GM18519 (cell line): ENCODE data around the gene RGS16.

ENCODE experiments used
- ATAC-seq: cut with Tn5 transposase; IDR thresholded peaks from one replicate; pipeline ENCODE4 v1.9.1; 2021; ENCODE audit warnings: mild to moderate bottlenecking, moderate library complexity; ENCODE audit not compliant: unreplicated experiment, low FRiP score

Gene RGS16

GRCh38 chr1:182630586-182630985 is 26.4 kb upstream of the RGS16 start:
- ATAC-seq, result no peak

DNA sequence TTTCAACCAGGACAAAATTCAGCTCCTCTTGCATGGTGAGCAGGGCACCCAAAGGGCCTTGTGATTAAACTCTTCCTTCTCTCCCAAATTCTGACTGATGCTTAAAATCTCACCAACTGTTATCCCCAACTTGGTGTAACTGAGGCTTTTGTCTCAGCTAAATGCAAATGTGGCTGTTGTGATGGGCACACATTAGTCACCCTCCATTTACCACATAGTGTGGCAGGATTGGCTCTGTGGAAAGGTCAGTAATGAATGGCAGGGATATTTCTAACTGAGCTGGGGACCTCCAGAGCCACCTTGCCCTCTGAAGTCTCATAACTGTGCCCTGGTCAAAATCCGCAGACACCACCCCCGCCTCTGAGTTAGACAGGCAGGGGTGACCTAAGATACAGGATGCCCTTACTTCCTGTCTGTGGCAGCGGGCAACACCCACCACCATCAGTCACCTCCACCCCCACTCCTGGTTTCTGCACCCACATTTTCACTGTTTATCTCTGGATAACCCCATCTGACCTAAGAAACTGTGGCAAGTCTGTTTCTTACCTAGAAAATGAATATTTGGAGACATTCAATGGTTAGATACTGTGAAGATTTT is 25.4 kb upstream of the RGS16 start:
- ATAC-seq, result no peak

DNA sequence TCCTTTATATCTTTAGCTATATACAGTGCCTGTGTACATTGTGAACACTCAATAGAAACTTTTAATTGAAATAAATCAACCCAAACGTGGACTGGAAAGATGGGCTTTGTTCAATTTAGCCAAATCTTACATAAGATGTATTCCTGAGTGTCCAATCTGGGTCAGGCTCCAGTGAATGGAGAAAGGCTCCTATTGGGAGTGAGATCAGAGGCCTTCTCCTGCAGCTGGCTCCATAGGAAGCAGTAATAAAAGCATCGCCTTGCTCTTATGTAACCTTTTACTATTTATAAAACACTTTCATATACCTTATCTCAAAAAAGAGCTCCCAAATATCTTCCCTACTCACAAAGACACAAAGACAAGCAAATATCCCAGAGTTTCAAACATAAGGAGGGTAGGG is 24.9 kb upstream of the RGS16 start:
- no peak for ATAC-seq

DNA sequence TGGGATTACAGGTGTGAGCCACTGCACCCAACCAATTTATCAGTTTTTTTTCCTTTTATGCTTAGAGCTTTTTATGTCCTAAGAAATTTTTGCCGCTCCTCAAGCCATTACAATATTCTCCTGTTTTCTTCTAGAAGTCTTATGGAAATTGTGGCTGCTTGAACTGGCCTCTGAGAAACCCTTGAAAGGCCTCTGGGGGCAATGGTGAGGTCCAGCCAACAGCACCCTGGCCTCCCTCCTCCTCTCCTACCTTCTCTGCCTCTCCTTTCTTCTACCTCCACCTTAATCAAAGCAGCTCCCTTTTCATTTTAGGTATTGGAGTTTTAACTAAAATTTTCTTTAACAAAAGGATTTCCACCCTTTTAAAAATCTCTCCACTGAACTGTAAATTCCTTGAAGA is 24.5 kb upstream of the RGS16 start:
- ATAC-seq, result no peak

DNA sequence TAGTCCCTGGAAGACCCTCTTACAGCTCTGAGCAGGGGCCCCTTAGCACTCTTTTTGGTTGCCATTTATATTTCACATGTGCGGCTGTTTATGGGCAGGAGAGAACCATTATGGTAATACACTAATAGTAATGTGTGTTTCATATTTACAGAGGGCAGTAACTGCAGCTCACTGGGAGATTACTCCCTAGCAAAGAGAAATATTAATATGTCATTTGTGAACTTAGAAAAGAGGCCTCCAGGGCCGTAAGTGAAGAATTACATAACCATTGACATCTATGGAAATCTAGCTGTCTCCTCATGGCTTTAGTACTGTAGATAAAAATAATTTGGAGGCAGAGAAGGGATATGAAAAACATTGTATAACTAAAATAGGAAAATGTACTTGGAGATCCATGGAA is 23.4 kb upstream of the RGS16 start:
- ATAC-seq, result no peak

DNA sequence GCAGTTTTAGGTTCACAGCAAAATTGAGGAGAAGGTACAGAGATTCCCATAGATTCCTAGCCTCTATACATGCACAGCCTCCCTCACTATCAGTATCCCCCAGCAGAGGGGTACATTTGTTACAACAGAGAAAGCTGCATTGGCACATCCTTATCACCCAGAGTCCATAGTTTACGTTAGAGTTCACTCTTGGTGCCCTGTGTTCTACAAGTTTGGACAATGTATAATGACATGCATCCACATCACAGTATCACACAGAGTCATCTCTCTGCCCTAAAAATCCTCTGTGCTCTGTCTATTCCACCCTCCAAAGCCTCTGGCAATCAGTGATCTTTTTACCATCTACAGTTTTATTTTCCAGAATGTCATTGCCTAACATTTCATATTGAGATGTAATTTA is 22.3 kb upstream of the RGS16 start:
- ATAC-seq, result no peak

- ATAC-seq, result no peak
Observed at GRCh38 chr1:182625719-182626504, 21.7 kb upstream of the RGS16 start.

DNA sequence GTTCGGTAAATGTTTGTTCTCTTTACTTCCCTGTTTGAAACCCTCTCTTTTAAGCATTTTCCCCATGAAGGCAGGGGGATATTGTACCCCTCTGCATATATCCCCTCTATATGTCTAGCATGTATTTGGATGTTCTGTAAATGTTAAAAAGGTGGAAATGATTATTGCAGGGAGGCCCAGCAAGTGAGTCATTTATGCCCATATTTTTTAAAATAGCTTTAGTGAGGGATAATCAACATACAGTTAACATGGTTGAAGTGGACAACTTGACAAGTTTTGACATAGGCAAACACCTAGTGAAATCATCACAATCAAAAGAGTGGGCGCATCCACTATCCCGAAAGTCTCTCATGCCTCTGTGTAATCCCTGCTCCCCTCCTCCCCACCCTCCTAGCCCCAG is 20.8 kb upstream of the RGS16 start:
- no peak for ATAC-seq

GRCh38 chr1:182624577-182624976 is 20.4 kb upstream of the RGS16 start:
- ATAC-seq, result no peak

- ATAC-seq, result no peak
Observed at GRCh38 chr1:182622901-182623528, 18.8 kb upstream of the RGS16 start.

- no peak for ATAC-seq
Observed at GRCh38 chr1:182621906-182622305, 17.7 kb upstream of the RGS16 start.

DNA sequence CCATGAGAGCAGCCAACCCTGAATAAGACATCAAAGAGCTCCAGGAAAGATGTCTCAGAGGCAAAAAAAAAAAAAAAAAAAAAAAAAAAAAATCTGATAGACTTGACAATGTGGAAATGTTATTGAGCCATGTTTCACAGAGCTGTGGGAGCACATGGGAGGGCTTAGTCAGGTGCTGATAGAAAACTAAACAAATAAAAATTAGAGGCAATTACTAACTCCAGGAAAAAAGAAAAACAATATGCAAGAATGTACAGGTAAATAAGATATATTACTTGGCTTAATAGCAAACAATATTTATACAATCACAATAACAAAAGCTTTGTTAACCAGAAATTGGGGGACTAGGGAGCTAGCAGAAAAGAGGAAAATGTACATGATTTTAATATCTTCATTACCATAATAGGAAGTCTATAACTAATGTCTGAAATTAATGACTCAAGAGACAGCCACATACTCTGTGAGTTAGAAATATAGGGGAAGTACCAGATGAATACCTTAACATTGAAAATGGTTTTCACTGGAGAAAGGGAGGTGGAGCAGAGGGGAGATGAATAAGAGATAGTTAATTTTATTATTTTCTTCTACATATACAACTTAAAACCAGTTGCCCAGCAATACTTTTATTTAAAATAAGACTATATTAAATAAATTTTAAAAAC is 16.9 kb upstream of the RGS16 start:
- no peak for ATAC-seq

- ATAC-seq, result no peak
Observed at GRCh38 chr1:182617734-182618351, 13.7 kb upstream of the RGS16 start.

- ATAC-seq, result no peak
Observed at GRCh38 chr1:182617014-182617429, 12.8 kb upstream of the RGS16 start.

GRCh38 chr1:182616130-182617013 is 12.2 kb upstream of the RGS16 start:
- ATAC-seq, result peak; percentile 83

DNA sequence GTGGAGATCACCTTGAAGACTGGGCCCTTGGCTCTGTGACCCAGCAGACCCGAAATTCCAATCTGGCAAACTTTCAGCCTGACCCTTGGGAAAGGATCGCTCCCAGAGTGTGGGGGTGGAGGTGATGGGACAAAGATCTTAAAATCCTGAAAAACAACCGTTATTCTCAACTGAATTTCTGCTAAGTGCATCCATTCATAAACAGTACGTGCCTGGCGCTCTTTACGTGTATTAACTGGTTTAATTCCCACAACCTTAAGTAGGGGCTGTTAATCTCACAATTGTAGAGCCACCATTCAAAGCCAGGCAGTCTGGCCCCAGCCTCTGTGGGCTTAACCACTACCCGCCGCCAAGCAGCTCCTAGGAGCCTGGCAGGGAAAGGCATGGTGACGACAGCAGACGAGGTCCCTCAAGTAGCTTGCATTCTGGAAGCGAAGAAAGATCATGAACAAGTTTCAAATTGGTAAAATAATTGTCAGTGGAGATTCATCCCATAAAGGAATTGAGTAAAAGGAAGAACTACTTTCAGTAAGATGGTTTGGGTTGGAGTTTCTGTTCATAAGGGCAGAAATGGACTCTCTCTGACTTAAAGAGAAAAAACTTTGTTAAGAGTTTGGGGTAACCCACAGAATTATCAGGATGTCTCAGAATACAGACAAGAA is 11.4 kb upstream of the RGS16 start:
- peak; percentile 5 for ATAC-seq

GRCh38 chr1:182614796-182615454 is 10.7 kb upstream of the RGS16 start:
- ATAC-seq, result no peak

- ATAC-seq, result no peak
Observed at GRCh38 chr1:182611787-182612186, 7.6 kb upstream of the RGS16 start.

DNA sequence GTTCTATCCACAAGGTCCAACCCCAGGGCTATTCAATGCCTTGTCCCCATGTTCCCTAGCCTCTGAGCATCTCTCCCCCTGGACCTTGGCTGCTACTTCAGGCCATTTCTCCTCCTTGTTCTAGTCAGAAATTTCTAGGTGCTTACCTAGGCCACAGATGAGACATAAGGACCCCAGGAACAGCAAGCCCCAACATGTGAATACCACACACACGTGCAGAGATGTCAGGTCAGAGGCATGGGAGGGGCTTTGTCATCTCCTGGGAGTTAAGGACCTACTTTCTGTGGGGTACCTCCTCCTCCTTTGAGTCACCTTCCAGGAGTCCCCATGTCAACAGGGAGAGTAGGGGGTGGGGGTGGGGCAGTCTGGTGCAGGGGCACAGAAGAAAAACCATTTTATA is 7.1 kb upstream of the RGS16 start:
- no peak for ATAC-seq
